Sigmoid colon (tissue), 3 donors: ENCODE data around the gene DUOXA2.

Experiments used
- CTCF ChIP-seq, 4 experiments: fragments of 450-650 bp in 3 of 4; fragments of 200-600 bp in 1 of 4; IDR thresholded peaks; one replicate each; pipeline ENCODE4 v1.5.1; 2016 to 2019; ENCODE audit warnings: antibody characterized with exemption in 4 of 4, mild to moderate bottlenecking in 3 of 4, moderate library complexity in 2 of 4
- POLR2A ChIP-seq, 2 donors: fragments of 450-650 bp; IDR thresholded peaks; one replicate each; pipeline ENCODE4 v1.6.1; 2016; ENCODE audit warnings: antibody characterized with exemption in 2 of 2, mild to moderate bottlenecking in 2 of 2, moderate library complexity in 2 of 2

GRCh38 chr15:45088801-45089711, 25.1 kb upstream of the DUOXA2 start:
- TF ChIP-seq CTCF (IDR thresholded peaks at IDR 0.05) (no peak), POLR2A (IDR thresholded peaks at IDR 0.05) (no peak)
